ENCODE results near the gene RRM2. TPM values are rescaled to one million over a fixed set of nuclear protein-coding genes. Genes with fewer than 3 reads are reported as not detected.

RRM2 gene
- total RNA-seq, 1 donor from 2014 or later, result 2.3 TPM

- Histone ChIP-seq H3K4me1 (no peaks in the 10 kb centered on the region), H3K4me3 (no peak overlapping the region), H3K27me3 (no peaks in the 10 kb centered on the region), H3K36me3 (no peaks in the 10 kb centered on the region), H3K9me3 (no peaks in the 10 kb centered on the region), H3K27ac (no peak overlapping the region)
- no peak for TF ChIP-seq CTCF (IDR thresholded peaks at IDR 0.05)
- DNase-seq, result no peak
- ATAC-seq, result no peak
- intact Hi-C loops (cut with DNase I), result no loop called here
Measured at GRCh38 chr2:10135296-10136089, 13.0 kb downstream of the RRM2 start.

- Histone ChIP-seq H3K9me3 (no peaks in the 10 kb centered on the region), H3K4me3 (no peak overlapping the region), H3K36me3 (no peaks in the 10 kb centered on the region), H3K4me1 (no peaks in the 10 kb centered on the region), H3K27me3 (no peaks in the 10 kb centered on the region), H3K27ac (no peak overlapping the region)
- DNase-seq (no peak), ATAC-seq (no peak)
- intact Hi-C loops (cut with DNase I), result no loop called here
- no peak for TF ChIP-seq CTCF (IDR thresholded peaks at IDR 0.05)
Measured at GRCh38 chr2:10136101-10136934, 13.8 kb downstream of the RRM2 start.

- ATAC-seq (no peak), DNase-seq (no peak)
- Histone ChIP-seq H3K9me3 (no peaks in the 10 kb centered on the region), H3K4me1 (no peaks in the 10 kb centered on the region), H3K27me3 (no peaks in the 10 kb centered on the region), H3K36me3 (no peaks in the 10 kb centered on the region), H3K27ac (no peak overlapping the region), H3K4me3 (no peak overlapping the region)
- intact Hi-C loops (cut with DNase I), result no loop called here
- TF ChIP-seq CTCF (IDR thresholded peaks at IDR 0.05), result no peak
Measured at GRCh38 chr2:10137053-10137843, 14.7 kb downstream of the RRM2 start.

- Histone ChIP-seq H3K27me3 (no peaks in the 10 kb centered on the region), H3K27ac (no peak overlapping the region), H3K4me1 (peaks cover 4% of the 10 kb centered on the region), H3K4me3 (no peak overlapping the region), H3K36me3 (no peaks in the 10 kb centered on the region), H3K9me3 (no peaks in the 10 kb centered on the region)
- no peak for ATAC-seq
- TF ChIP-seq CTCF (IDR thresholded peaks at IDR 0.05), result no peak
- intact Hi-C loops (cut with DNase I), result no loop called here
- DNase-seq, result no peak
Measured at GRCh38 chr2:10139536-10139935, 17.0 kb downstream of the RRM2 start.

GRCh38 chr2:10140841-10141610 lies 18.5 kb downstream of the RRM2 start:
- no peak for TF ChIP-seq CTCF (IDR thresholded peaks at IDR 0.05)
- no peaks in the 10 kb centered on the region for H3K9me3 ChIP-seq
- ATAC-seq (no peak), DNase-seq (no peak)
- H3K4me3 ChIP-seq, result no peak overlapping the region
- no peaks in the 10 kb centered on the region for H3K27me3 ChIP-seq
- intact Hi-C loops (cut with DNase I), result no loop called here
- peaks cover 4% of the 10 kb centered on the region for H3K4me1 ChIP-seq
- H3K36me3 ChIP-seq, result no peaks in the 10 kb centered on the region
- H3K27ac ChIP-seq, result no peak overlapping the region

Data from upper lobe of right lung (tissue), 1 donor.